SU-DHL-6 (cell line): ENCODE measurements around the gene PRCD.

Source experiments
- H2AFZ ChIP-seq: fragments of 200-600 bp; sonication (generic); 2 replicates; pipeline ENCODE4 v1.6.1; 2014; ENCODE audit warnings: low read depth, mild to moderate bottlenecking, moderate library complexity, mixed read lengths, antibody characterized with exemption, low read length; ENCODE audit not compliant: severe bottlenecking
- H3F3A ChIP-seq: fragments of 200-600 bp; shearing (Covaris generic); 2 replicates; pipeline ENCODE4 v1.6.0; 2016; ENCODE audit warnings: antibody characterized with exemption, mild to moderate bottlenecking; ENCODE audit not compliant: insufficient read depth
- H3K27ac ChIP-seq: fragments of 200-600 bp; sonication (generic); 2 replicates; pipeline ENCODE4 v1.5.1; 2016; ENCODE audit warnings: low read depth, mild to moderate bottlenecking, low read length, moderate library complexity, mixed read lengths
- H3K27me3 ChIP-seq: fragments of 200-600 bp; sonication (generic), shearing (Covaris generic); 2 replicates; pipeline ENCODE4 v1.6.0; 2014; ENCODE audit warnings: mild to moderate bottlenecking, low read length
- H3K36me3 ChIP-seq: fragments of 200-600 bp; sonication (generic); 2 replicates; pipeline ENCODE4 v1.6.1; 2014; ENCODE audit warnings: mild to moderate bottlenecking, low read length, mixed read lengths
- H3K4me2 ChIP-seq: fragments of 300-600, 200-600 bp; shearing (Covaris generic), sonication (generic); 2 replicates; pipeline ENCODE4 v1.6.0; 2014; ENCODE audit warnings: low read length, low read depth, mild to moderate bottlenecking; ENCODE audit not compliant: poor library complexity, severe bottlenecking
- H3K4me3 ChIP-seq: fragments of 200-600 bp; sonication (generic); 2 replicates; pipeline ENCODE4 v1.5.1; 2014; ENCODE audit warnings: antibody characterized with exemption, low read length, mild to moderate bottlenecking, mixed read lengths; ENCODE audit not compliant: insufficient read depth, poor library complexity, severe bottlenecking
- H3K79me2 ChIP-seq: fragments of 200-600 bp; sonication (generic); 2 replicates; pipeline ENCODE4 v1.6.1; 2014; ENCODE audit warnings: mild to moderate bottlenecking, low read length, moderate library complexity; ENCODE audit not compliant: insufficient read depth
- H3K9ac ChIP-seq: fragments of 200-600 bp; sonication (generic); 2 replicates; pipeline ENCODE4 v1.7.0; 2014; ENCODE audit warnings: mild to moderate bottlenecking, low read length
- H3K9me2 ChIP-seq: fragments of 200-600 bp; sonication (generic); replicated peaks from 2 replicates; pipeline ENCODE4 v1.6.1; 2014; ENCODE audit warnings: low read length; ENCODE audit not compliant: insufficient read depth
- H3K9me3 ChIP-seq: fragments of 200-600 bp; sonication (generic); 2 replicates; pipeline ENCODE4 v1.6.1; 2014; ENCODE audit warnings: low read length, mixed read lengths; ENCODE audit not compliant: insufficient read depth
- H4K20me1 ChIP-seq: fragments of 200-600 bp; sonication (generic); 2 replicates; pipeline ENCODE4 v1.6.1; 2014; ENCODE audit warnings: low read depth, mild to moderate bottlenecking, antibody characterized with exemption, low read length, moderate library complexity, mixed read lengths
- EZH2phosphoT487 ChIP-seq: fragments of 200-600 bp; sonication (generic), shearing (Covaris generic); conservative IDR thresholded peaks from 2 replicates; pipeline ENCODE4 v1.6.1; 2018; ENCODE audit warnings: mild to moderate bottlenecking, antibody characterized with exemption, low read length, moderate library complexity, mixed read lengths
- TF ChIP-seq, protein P1 (sequence below): fragments of 200-600 bp; sonication (generic); IDR thresholded peaks from one replicate; pipeline ENCODE4 v1.5.1; 2017; ENCODE audit warnings: antibody characterized with exemption, mild to moderate bottlenecking, low read length, moderate library complexity; ENCODE audit not compliant: insufficient read depth, poor library complexity, severe bottlenecking

The PRCD gene

DNA sequence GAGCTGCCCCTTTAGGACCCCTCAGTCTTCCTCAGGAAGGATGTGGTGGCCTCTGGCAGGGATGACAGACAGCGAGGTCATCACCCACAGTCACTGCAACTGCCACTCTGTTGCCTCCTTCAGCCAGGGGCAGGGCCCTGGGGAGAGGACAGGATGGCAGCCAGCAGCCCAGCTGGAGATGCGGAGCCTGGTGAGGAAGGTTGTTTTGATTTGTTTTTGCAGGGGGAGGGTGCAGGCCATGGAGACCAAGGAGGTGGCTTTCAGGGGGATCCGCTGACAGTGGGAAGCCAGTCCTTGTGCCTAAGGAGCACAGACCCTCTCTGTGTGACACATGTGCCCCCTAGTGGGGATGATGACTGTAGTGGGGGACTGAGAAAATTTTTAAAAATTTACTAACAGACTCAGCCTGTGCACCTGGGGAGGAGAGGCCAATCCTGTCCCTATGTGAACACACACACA lies 7.4 kb downstream of the PRCD start:
- H3K9me2 ChIP-seq = no peaks in the 10 kb centered on the region
- H3F3A ChIP-seq = no peaks in the 10 kb centered on the region
- H3K4me2 ChIP-seq = no peak overlapping the region
- no peaks in the 10 kb centered on the region for H3K27me3 ChIP-seq
- no peak overlapping the region for H3K9ac ChIP-seq
- no peaks in the 10 kb centered on the region for H3K36me3 ChIP-seq
- TF ChIP-seq, protein P1, sequence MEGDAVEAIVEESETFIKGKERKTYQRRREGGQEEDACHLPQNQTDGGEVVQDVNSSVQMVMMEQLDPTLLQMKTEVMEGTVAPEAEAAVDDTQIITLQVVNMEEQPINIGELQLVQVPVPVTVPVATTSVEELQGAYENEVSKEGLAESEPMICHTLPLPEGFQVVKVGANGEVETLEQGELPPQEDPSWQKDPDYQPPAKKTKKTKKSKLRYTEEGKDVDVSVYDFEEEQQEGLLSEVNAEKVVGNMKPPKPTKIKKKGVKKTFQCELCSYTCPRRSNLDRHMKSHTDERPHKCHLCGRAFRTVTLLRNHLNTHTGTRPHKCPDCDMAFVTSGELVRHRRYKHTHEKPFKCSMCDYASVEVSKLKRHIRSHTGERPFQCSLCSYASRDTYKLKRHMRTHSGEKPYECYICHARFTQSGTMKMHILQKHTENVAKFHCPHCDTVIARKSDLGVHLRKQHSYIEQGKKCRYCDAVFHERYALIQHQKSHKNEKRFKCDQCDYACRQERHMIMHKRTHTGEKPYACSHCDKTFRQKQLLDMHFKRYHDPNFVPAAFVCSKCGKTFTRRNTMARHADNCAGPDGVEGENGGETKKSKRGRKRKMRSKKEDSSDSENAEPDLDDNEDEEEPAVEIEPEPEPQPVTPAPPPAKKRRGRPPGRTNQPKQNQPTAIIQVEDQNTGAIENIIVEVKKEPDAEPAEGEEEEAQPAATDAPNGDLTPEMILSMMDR = peak; percentile 70
- no peak for TF ChIP-seq EZH2phosphoT487
- H3K9me3 ChIP-seq = no peaks in the 10 kb centered on the region
- no peak overlapping the region for H3K27ac ChIP-seq
- no peak overlapping the region for H3K4me3 ChIP-seq
- H3K79me2 ChIP-seq = no peaks in the 10 kb centered on the region
- H2AFZ ChIP-seq = no peak overlapping the region
- no peaks in the 10 kb centered on the region for H4K20me1 ChIP-seq

DNA sequence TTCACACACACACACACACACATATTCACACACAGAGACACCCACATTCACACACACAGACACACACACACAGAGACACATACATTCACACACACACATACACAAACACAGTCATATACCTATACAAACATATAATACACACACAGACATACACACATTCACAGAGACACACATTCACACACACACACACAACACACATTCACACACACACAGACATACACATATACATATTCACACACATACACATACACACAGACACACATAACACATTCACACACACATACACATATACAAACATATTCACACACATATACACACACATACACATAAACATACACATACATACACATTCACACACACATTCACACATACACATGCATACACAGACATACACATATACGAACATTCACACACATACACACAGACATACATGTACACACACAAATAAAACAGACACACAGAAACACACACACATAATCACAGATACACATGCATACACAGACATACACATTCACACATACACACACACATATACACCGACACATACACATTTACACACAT lies 7.9 kb downstream of the PRCD start:
- H3F3A ChIP-seq = no peaks in the 10 kb centered on the region
- no peaks in the 10 kb centered on the region for H3K9me2 ChIP-seq
- H3K36me3 ChIP-seq = no peaks in the 10 kb centered on the region
- no peak overlapping the region for H3K9ac ChIP-seq
- no peak for TF ChIP-seq EZH2phosphoT487
- TF ChIP-seq, protein P1 = no peak
- no peak overlapping the region for H3K4me3 ChIP-seq
- no peak overlapping the region for H3K4me2 ChIP-seq
- H3K79me2 ChIP-seq = no peaks in the 10 kb centered on the region
- H2AFZ ChIP-seq = no peak overlapping the region
- H3K9me3 ChIP-seq = no peaks in the 10 kb centered on the region
- no peaks in the 10 kb centered on the region for H3K27me3 ChIP-seq
- no peak overlapping the region for H3K27ac ChIP-seq
- H4K20me1 ChIP-seq = no peaks in the 10 kb centered on the region

DNA sequence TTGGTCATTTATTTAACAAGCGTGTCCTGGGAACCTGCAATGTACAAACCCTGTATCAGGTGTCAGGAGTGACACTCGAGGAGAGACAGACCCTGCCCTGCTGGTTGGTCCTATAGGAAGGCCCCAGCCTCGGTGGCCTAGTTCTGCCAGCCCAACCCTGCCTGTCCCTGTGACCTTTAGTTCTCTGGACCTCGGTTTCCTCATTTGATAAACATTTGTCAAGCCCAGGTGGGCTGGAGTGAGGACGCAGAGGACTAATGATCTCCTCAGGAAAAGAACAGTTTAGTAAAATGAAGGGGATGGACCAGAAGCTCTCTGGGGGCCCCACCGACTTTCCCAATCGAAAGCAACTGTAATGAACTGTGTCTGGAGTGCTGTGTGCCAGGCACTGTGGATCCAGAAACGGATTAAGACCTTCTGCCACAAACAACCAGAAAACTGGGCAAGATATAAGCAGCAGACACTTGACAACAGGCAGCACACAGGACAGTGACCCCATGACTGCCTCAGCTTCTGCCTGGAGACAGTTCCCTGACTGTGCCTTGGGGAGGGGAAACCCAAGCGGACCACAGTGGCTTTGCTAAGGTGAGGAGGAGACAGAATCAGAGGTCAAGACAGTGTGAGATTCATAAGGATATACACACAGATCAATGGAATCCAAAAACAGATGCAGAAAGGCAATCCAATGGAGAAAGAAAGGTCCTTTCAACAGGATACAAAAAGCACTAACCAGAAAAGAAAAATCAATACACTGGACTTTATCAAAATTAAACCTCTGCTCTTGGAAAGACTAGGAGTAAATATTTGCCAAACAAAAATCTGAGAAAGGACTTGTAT lies 8.8 kb downstream of the PRCD start:
- Histone ChIP-seq H3K4me2 (no peak overlapping the region), H2AFZ (no peak overlapping the region), H4K20me1 (no peaks in the 10 kb centered on the region), H3K79me2 (no peaks in the 10 kb centered on the region), H3K27ac (no peak overlapping the region), H3K9me3 (no peaks in the 10 kb centered on the region), H3K36me3 (no peaks in the 10 kb centered on the region), H3K9ac (no peak overlapping the region), H3K27me3 (no peaks in the 10 kb centered on the region), H3F3A (no peaks in the 10 kb centered on the region), H3K4me3 (no peak overlapping the region), H3K9me2 (no peaks in the 10 kb centered on the region)
- TF ChIP-seq EZH2phosphoT487 = no peak
- TF ChIP-seq, protein P1 = no peak
